ENCODE data around the gene TMEM18.
"Not testable (repeated sequence)": the region's sequence is repeated elsewhere in the genome, so short reads cannot be mapped to it uniquely, and the experiment has no call there.

TMEM18 gene

GRCh38 chr2:692767-693166, 15.6 kb upstream of the TMEM18 start:
- no peak for DNase-seq

- DNase-seq: no peak
Observed at GRCh38 chr2:691821-692761, 14.9 kb upstream of the TMEM18 start.

- no peak for DNase-seq
Observed at GRCh38 chr2:690799-691198, 13.6 kb upstream of the TMEM18 start.

- DNase-seq: no peak
Observed at GRCh38 chr2:689877-690510, 12.8 kb upstream of the TMEM18 start.

GRCh38 chr2:689237-689636, 12.0 kb upstream of the TMEM18 start:
- no peak for DNase-seq

GRCh38 chr2:688504-689076, 11.4 kb upstream of the TMEM18 start:
- no peak for DNase-seq

- DNase-seq: no peak
Observed at GRCh38 chr2:685421-685820, 8.2 kb upstream of the TMEM18 start.

GRCh38 chr2:684913-685312, 7.7 kb upstream of the TMEM18 start:
- not testable (repeated sequence) for DNase-seq

- no peak for DNase-seq
Observed at GRCh38 chr2:682226-682625, 5.0 kb upstream of the TMEM18 start.

GRCh38 chr2:681312-681711, 4.1 kb upstream of the TMEM18 start:
- DNase-seq: no peak

- no peak for DNase-seq
Observed at GRCh38 chr2:680496-680895, 3.3 kb upstream of the TMEM18 start.

- no peak for DNase-seq
Observed at GRCh38 chr2:678964-679363, 1.8 kb upstream of the TMEM18 start.

GRCh38 chr2:677959-678550, 849 bp upstream of the TMEM18 start:
- DNase-seq: no peak

- DNase-seq: peak; percentile 95
Observed at GRCh38 chr2:676647-677055, 555 bp downstream of the TMEM18 start.

GRCh38 chr2:675982-676646, 1.1 kb downstream of the TMEM18 start:
- no peak for DNase-seq

GRCh38 chr2:675460-675859, 1.7 kb downstream of the TMEM18 start:
- no peak for DNase-seq

GRCh38 chr2:675051-675450, 2.2 kb downstream of the TMEM18 start:
- no peak for DNase-seq

GRCh38 chr2:674321-674985, 2.8 kb downstream of the TMEM18 start:
- DNase-seq: no peak

- no peak for DNase-seq
Observed at GRCh38 chr2:673615-674320, 3.4 kb downstream of the TMEM18 start.

GRCh38 chr2:673016-673415, 4.2 kb downstream of the TMEM18 start:
- DNase-seq: no peak

GRCh38 chr2:672606-672905, 4.7 kb downstream of the TMEM18 start:
- no peak for DNase-seq
